Measurements from ENCODE around the gene TSPYL1.
"Not testable (repeated sequence)": the region's sequence is repeated elsewhere in the genome, so short reads cannot be mapped to it uniquely, and the experiment has no call there.

TSPYL1 gene

GRCh38 chr6:116292553-116292952 is 12.8 kb upstream of the TSPYL1 start:
- no peak for DNase-seq

GRCh38 chr6:116291701-116292396 is 12.1 kb upstream of the TSPYL1 start:
- DNase-seq: no peak

- DNase-seq: no peak
Measured at GRCh38 chr6:116290799-116291198, 11.1 kb upstream of the TSPYL1 start.

GRCh38 chr6:116289876-116290275 is 10.1 kb upstream of the TSPYL1 start:
- no peak for DNase-seq

- peak in 1 of 2 experiments; percentile 60 for DNase-seq
Measured at GRCh38 chr6:116287689-116288282, 8.1 kb upstream of the TSPYL1 start.

- DNase-seq: no peak
Measured at GRCh38 chr6:116286773-116287358, 7.1 kb upstream of the TSPYL1 start.

GRCh38 chr6:116284984-116285383 is 5.3 kb upstream of the TSPYL1 start:
- not testable (repeated sequence) for DNase-seq

- DNase-seq: no peak
Measured at GRCh38 chr6:116283191-116283590, 3.5 kb upstream of the TSPYL1 start.

GRCh38 chr6:116282698-116283097 is 3.0 kb upstream of the TSPYL1 start:
- no peak for DNase-seq

- no peak for DNase-seq
Measured at GRCh38 chr6:116280933-116281316, 1.2 kb upstream of the TSPYL1 start.

- peak in 1 of 2 experiments; percentile 60 for DNase-seq
Measured at GRCh38 chr6:116280161-116280932, 617 bp upstream of the TSPYL1 start.

GRCh38 chr6:116278854-116279231 is 887 bp downstream of the TSPYL1 start:
- peak in 1 of 2 experiments; percentile 68 for DNase-seq

GRCh38 chr6:116278481-116278829 is 1.3 kb downstream of the TSPYL1 start:
- DNase-seq: peak in 1 of 2 experiments; percentile 18

GRCh38 chr6:116277124-116277523 is 2.6 kb downstream of the TSPYL1 start:
- DNase-seq: no peak

- DNase-seq: no peak
Measured at GRCh38 chr6:116271149-116271708, 8.5 kb downstream of the TSPYL1 start.

GRCh38 chr6:116268589-116269293 is 11.0 kb downstream of the TSPYL1 start:
- peak; percentile 71 to 87 for DNase-seq

- no peak for DNase-seq
Measured at GRCh38 chr6:116267836-116268588, 11.7 kb downstream of the TSPYL1 start.

- DNase-seq: no peak
Measured at GRCh38 chr6:116266803-116267202, 12.9 kb downstream of the TSPYL1 start.

GRCh38 chr6:116265041-116265829 is 14.5 kb downstream of the TSPYL1 start:
- no peak for DNase-seq

GRCh38 chr6:116263353-116263752 is 16.4 kb downstream of the TSPYL1 start:
- DNase-seq: no peak

GRCh38 chr6:116258520-116258919 is 21.2 kb downstream of the TSPYL1 start:
- DNase-seq: no peak
